Kidney (tissue), 14 donors: ENCODE results near the gene PLPPR5. TPM values are rescaled to one million over a fixed set of nuclear protein-coding genes. Genes with fewer than 3 reads are reported as not detected.

Experiments used
- DNase-seq, 5 donors: peaks; one replicate each; pipeline ENCODE4 v3.0.0-alpha.2; 2013 to 2020
- FAIRE-seq: peaks from 2 replicates; lab custom pipeline; 2012; peaks lifted over from hg19 to GRCh38; lab: Jason Lieb, UNC
- H3K27ac ChIP-seq, 2 donors: one replicate each; pipeline ENCODE4 v1.7.0; 2013; ENCODE audit warnings: low read depth in 2 of 2, low read length in 2 of 2, inconsistent platforms in 1 of 2
- H3K27me3 ChIP-seq: one replicate; pipeline ENCODE4 v1.7.1; 2013; ENCODE audit warnings: low read length, inconsistent platforms; ENCODE audit not compliant: control insufficient read depth, insufficient read depth
- H3K36me3 ChIP-seq, 3 donors: one replicate each; pipeline versions ENCODE4 v1.7.0 to v1.7.1; 2013; ENCODE audit warnings: low read length in 3 of 3, control low read depth in 1 of 3, inconsistent platforms in 1 of 3; ENCODE audit not compliant: insufficient read depth in 3 of 3, control insufficient read depth in 2 of 3
- H3K4me1 ChIP-seq, 3 donors: one replicate each; pipeline versions ENCODE4 v1.7.0 to v1.7.1; 2013; ENCODE audit warnings: low read length in 3 of 3, inconsistent platforms in 1 of 3, low read depth in 1 of 3; ENCODE audit not compliant: control insufficient read depth in 2 of 3, insufficient read depth in 2 of 3
- H3K4me3 ChIP-seq, 3 donors: one replicate each; pipeline versions ENCODE4 v1.7.0 to v1.8.1; 2013; ENCODE audit warnings: low read length in 3 of 3, control low read depth in 1 of 3, inconsistent platforms in 1 of 3
- H3K9ac ChIP-seq, 3 donors: one replicate each; pipeline versions ENCODE4 v1.7.0 to v1.7.1; 2013; ENCODE audit warnings: low read length in 3 of 3, control low read depth in 1 of 3, inconsistent platforms in 1 of 3
- H3K9me3 ChIP-seq, 3 donors: one replicate each; pipeline versions ENCODE4 v1.7.0 to v1.7.1; 2013; ENCODE audit warnings: low read length in 3 of 3, control low read depth in 1 of 3, inconsistent platforms in 1 of 3; ENCODE audit not compliant: control insufficient read depth in 2 of 3, insufficient read depth in 1 of 3
- CTCF ChIP-seq: IDR thresholded peaks from 3 replicates; pipeline ENCODE4 v1.5.1; 2012; ENCODE audit warnings: mild to moderate bottlenecking, moderate library complexity, borderline replicate concordance; ENCODE audit not compliant: insufficient read depth; ENCODE audit errors: extremely low read depth
- intact Hi-C: fragments of 100-400 bp; cut with DNase I; formaldehyde crosslinking; loops from one replicate; pipeline ENCODE4 v1.11.1; 2022
- polyA plus RNA-seq: library from polyadenylated mRNA; stranded (reverse); fragments of 350-450 nt; fragmentation: Illumina TruSeq; extraction: RNeasy Lipid Tissue Mini Kit (QIAGEN cat#74804); gene quantifications from one replicate; pipeline ENCODE4 v1.2.3, GENCODE V29; 2014; ENCODE audit warnings: low read depth, low replicate concordance; ENCODE audit not compliant: insufficient read depth
- total RNA-seq: library from RNA; stranded (reverse); fragmentation: NEBNext Ultra II Directional; extraction: Animal tissue kit (Norgen Biotek cat#: 25700); gene quantifications from one replicate; pipeline ENCODE4 v1.2.1, GENCODE V29; 2021
- donor health status: control.
- donor health status: control.
- donor health status: control.
- donor health status: control.
- donor health status: control.
- donor health status: DM: yes; HTN: yes; CAD: no.
- donor health status: Normal renal cell carcinoma (clear cell type).

Gene PLPPR5
- total and polyA plus RNA-seq, 2 donors from 2014 or later = 0.09 TPM; not detected in 1

DNA sequence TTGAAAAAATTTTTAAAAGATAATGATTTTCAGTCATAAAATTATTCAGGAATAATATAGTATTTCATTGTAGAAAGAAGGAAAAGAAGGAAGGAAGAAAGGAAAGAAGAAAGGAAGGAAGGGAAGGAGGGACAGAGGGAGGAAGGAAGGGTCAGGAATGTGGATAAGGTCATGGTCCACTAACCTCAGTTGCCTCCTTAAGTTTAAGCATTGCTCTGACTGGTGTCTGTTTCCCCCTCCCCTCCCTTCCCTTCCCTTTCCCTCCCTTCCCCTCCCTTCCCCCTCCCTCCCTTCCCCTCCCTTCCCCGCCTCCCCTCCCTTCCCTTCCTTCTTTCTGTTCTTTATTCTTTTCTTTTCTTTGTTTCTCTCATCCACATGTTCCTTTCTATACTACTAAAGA, 95.7 kb downstream of the PLPPR5 start:
- DNase-seq (peak in 1 of 5 donors; percentile 12), FAIRE-seq (no peak)
- H3K9ac ChIP-seq = no peak overlapping the region
- no peak for TF ChIP-seq CTCF
- no peak overlapping the region for H3K4me3 ChIP-seq
- intact Hi-C loops = no loop called here
- no peaks in the 10 kb centered on the region for H3K9me3 ChIP-seq
- no peaks in the 10 kb centered on the region for H3K36me3 ChIP-seq
- H3K27ac ChIP-seq = no peak overlapping the region
- no peaks in the 10 kb centered on the region for H3K27me3 ChIP-seq
- no peaks in the 10 kb centered on the region for H3K4me1 ChIP-seq

DNA sequence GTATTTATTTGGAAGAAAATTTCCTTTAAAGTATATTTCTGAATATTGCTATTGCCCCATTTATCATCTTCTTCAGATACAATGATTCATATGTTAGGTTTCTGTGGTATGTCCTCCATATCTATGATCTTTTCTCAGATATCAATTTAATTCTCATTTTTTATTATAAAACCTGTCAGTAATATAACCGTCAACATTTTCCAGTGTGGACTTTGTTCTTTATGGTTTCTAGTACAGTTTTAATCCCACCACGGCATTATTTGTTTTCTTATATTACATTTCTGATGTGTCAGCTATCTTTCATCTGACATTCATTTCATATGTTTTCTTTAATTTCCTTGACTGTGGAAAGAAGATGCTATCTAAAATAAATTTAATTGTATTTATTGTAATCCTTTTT, 97.9 kb downstream of the PLPPR5 start:
- no peak for TF ChIP-seq CTCF
- no peak overlapping the region for H3K4me3 ChIP-seq
- H3K27ac ChIP-seq = no peak overlapping the region
- no peak for FAIRE-seq
- no peak overlapping the region for H3K9ac ChIP-seq
- no peaks in the 10 kb centered on the region for H3K27me3 ChIP-seq
- intact Hi-C loops = no loop called here
- no peak for DNase-seq
- H3K36me3 ChIP-seq = no peaks in the 10 kb centered on the region
- H3K4me1 ChIP-seq = no peaks in the 10 kb centered on the region
- no peaks in the 10 kb centered on the region for H3K9me3 ChIP-seq

- no peak overlapping the region for H3K9ac ChIP-seq
- no peak for TF ChIP-seq CTCF
- no peaks in the 10 kb centered on the region for H3K36me3 ChIP-seq
- FAIRE-seq (no peak), DNase-seq (no peak)
- no peaks in the 10 kb centered on the region for H3K27me3 ChIP-seq
- intact Hi-C loops = no loop called here
- H3K4me3 ChIP-seq = no peak overlapping the region
- H3K9me3 ChIP-seq = no peaks in the 10 kb centered on the region
- no peak overlapping the region for H3K27ac ChIP-seq
- H3K4me1 ChIP-seq = no peaks in the 10 kb centered on the region
Observed at GRCh38 chr1:98906361-98906760, 98.3 kb downstream of the PLPPR5 start.

- intact Hi-C loops = no loop called here
- no peaks in the 10 kb centered on the region for H3K9me3 ChIP-seq
- no peak for FAIRE-seq
- no peaks in the 10 kb centered on the region for H3K27me3 ChIP-seq
- no peak for DNase-seq
- no peak for TF ChIP-seq CTCF
- no peak overlapping the region for H3K4me3 ChIP-seq
- no peak overlapping the region for H3K27ac ChIP-seq
- H3K36me3 ChIP-seq = no peaks in the 10 kb centered on the region
- no peaks in the 10 kb centered on the region for H3K4me1 ChIP-seq
- no peak overlapping the region for H3K9ac ChIP-seq
Observed at GRCh38 chr1:98904684-98905083, 100.0 kb downstream of the PLPPR5 start.
